HepG2 (cell line): Measurements from ENCODE around the gene ESPN. TPM values are rescaled to one million over a fixed set of nuclear protein-coding genes. Genes with fewer than 3 reads are reported as not detected.

Source experiments
- MEIS1 ChIP-seq: sonication (generic); formaldehyde crosslinking; IDR thresholded peaks from 2 replicates; pipeline ENCODE4 v1.9.0; 2021; ENCODE audit warnings: mild to moderate bottlenecking, missing genetic modification reagents, moderate library complexity, borderline replicate concordance
- TMF1 ChIP-seq: sonication (generic); formaldehyde crosslinking; IDR thresholded peaks from 2 replicates; pipeline ENCODE4 v1.8.1; 2022; ENCODE audit warnings: low read depth, missing genetic modification reagents
- ZNF629 ChIP-seq: sonication (generic); formaldehyde crosslinking; conservative IDR thresholded peaks from 2 replicates; pipeline ENCODE4 v1.5.0; 2020; ENCODE audit warnings: missing genetic modification reagents
- ZNF660 ChIP-seq: sonication (generic); formaldehyde crosslinking; IDR thresholded peaks from 2 replicates; pipeline ENCODE4 v1.5.1; 2020; ENCODE audit warnings: mild to moderate bottlenecking, low read depth, missing genetic modification reagents, borderline replicate concordance
- ZNF724P ChIP-seq: sonication (generic); formaldehyde crosslinking; IDR thresholded peaks from 2 replicates; pipeline ENCODE4 v1.8.0; 2022; ENCODE audit warnings: missing genetic modification reagents, borderline replicate concordance
- ZNF747 ChIP-seq: sonication (generic); formaldehyde crosslinking; IDR thresholded peaks from 2 replicates; pipeline ENCODE4 v1.8.1; 2023; ENCODE audit warnings: missing genetic modification reagents, mild to moderate bottlenecking, borderline replicate concordance
- polyA plus RNA-seq, 8 experiments: library from polyadenylated mRNA; depleted of rRNA in 3 of 8; stranded (reverse) in 7 of 8; unstranded in 1 of 8; fragments of >200 nt; fragmentation: Illumina TruSeq in 4 of 8; extraction: Trizol in 4 of 8; gene quantifications; 2 replicates each; pipeline versions ENCODE4 v1.2.1 to v1.2.3, GENCODE V29; 2011 to 2016; ENCODE audit warnings: low read depth in 4 of 8, missing spikeins in 1 of 8, mixed read lengths in 1 of 8; ENCODE audit not compliant: insufficient read depth in 1 of 8
- total RNA-seq, 5 experiments: library from RNA; depleted of rRNA; stranded (reverse); fragments of >200 nt; fragmentation: Illumina TruSeq; extraction: Trizol; gene quantifications; 2 replicates each; pipeline ENCODE4 v1.2.3, GENCODE V29; 2016; ENCODE audit warnings: low read depth in 1 of 5
- TF ChIP-seq, protein P1 (sequence below): IDR thresholded peaks from 2 replicates; pipeline ENCODE4 v1.6.1; 2016
- TF ChIP-seq, protein P2 (sequence below): sonication (generic); formaldehyde crosslinking; IDR thresholded peaks from 2 replicates; pipeline ENCODE4 v1.4.0; 2020; ENCODE audit warnings: mild to moderate bottlenecking, missing genetic modification reagents

The ESPN gene
- total and polyA plus RNA-seq, 2 of the 13 experiments (the other 11 are each of a cell fraction or from before 2014, with no cell fraction given): 48.6 to 54.2 TPM

DNA sequence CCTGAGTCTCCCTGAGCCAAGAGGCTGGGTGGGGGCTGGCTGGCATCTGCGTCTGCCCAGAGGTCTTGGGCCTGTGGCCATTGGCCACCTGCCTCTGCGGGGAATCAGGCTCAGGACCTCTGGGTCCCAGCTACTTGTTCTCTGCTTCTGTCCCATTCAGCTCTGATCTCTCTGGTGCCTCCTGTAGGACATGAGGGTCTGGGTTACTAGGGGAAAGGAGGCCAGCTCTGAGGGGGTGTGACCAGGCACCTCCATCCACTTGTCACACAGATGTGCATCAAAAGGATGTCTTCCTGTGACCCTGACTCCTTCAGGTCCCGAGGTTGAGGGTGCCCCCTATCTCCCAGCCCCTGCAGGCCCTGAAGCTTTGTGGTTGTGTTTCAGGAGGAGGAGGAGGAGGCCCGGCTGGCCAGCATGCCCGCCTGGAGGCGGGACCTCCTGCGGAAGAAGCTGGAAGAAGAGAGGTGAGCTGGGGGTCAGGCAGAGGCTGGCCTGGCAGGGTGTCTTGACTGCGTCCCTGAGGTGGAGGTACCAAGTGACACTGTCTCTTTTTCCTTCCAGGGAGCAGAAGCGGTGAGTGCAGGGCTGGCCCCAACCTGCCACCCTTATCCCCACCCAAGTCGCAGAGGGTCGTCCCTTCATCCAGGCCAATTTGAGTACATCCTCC lies 32.4 kb downstream of the ESPN start (continued):
- TF ChIP-seq, protein P1, sequence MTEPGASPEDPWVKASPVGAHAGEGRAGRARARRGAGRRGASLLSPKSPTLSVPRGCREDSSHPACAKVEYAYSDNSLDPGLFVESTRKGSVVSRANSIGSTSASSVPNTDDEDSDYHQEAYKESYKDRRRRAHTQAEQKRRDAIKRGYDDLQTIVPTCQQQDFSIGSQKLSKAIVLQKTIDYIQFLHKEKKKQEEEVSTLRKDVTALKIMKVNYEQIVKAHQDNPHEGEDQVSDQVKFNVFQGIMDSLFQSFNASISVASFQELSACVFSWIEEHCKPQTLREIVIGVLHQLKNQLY (CRISPR knock-in tag): no peak
- no peak for TF ChIP-seq ZNF747
- TF ChIP-seq, protein P2, sequence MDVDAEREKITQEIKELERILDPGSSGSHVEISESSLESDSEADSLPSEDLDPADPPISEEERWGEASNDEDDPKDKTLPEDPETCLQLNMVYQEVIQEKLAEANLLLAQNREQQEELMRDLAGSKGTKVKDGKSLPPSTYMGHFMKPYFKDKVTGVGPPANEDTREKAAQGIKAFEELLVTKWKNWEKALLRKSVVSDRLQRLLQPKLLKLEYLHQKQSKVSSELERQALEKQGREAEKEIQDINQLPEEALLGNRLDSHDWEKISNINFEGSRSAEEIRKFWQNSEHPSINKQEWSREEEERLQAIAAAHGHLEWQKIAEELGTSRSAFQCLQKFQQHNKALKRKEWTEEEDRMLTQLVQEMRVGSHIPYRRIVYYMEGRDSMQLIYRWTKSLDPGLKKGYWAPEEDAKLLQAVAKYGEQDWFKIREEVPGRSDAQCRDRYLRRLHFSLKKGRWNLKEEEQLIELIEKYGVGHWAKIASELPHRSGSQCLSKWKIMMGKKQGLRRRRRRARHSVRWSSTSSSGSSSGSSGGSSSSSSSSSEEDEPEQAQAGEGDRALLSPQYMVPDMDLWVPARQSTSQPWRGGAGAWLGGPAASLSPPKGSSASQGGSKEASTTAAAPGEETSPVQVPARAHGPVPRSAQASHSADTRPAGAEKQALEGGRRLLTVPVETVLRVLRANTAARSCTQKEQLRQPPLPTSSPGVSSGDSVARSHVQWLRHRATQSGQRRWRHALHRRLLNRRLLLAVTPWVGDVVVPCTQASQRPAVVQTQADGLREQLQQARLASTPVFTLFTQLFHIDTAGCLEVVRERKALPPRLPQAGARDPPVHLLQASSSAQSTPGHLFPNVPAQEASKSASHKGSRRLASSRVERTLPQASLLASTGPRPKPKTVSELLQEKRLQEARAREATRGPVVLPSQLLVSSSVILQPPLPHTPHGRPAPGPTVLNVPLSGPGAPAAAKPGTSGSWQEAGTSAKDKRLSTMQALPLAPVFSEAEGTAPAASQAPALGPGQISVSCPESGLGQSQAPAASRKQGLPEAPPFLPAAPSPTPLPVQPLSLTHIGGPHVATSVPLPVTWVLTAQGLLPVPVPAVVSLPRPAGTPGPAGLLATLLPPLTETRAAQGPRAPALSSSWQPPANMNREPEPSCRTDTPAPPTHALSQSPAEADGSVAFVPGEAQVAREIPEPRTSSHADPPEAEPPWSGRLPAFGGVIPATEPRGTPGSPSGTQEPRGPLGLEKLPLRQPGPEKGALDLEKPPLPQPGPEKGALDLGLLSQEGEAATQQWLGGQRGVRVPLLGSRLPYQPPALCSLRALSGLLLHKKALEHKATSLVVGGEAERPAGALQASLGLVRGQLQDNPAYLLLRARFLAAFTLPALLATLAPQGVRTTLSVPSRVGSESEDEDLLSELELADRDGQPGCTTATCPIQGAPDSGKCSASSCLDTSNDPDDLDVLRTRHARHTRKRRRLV (CRISPR knock-in tag): no peak
- TF ChIP-seq ZNF724P (CRISPR knock-in tag): no peak
- TF ChIP-seq TMF1 (CRISPR knock-in tag): no peak
- no peak for TF ChIP-seq ZNF629 (CRISPR knock-in tag)
- TF ChIP-seq ZNF660 (CRISPR knock-in tag): no peak
- 0 out of 2 replicates have a peak, but pooled peaks have one; percentile 39 for TF ChIP-seq MEIS1 (CRISPR knock-in tag)
